OCI-LY7 (cell line): Measurements from ENCODE around the gene ARL6IP6. TPM values are rescaled to one million over a fixed set of nuclear protein-coding genes. Genes with fewer than 3 reads are reported as not detected.

ENCODE experiments used
- BruUV-seq: library from RNA; stranded (reverse); fragments of 400-500 nt; replicated peaks from 2 replicates; lab custom pipeline; 2021; lab: Mats Ljungman, UMichigan
- CTCF ChIA-PET: fragments of 300-600 bp; sonication (Branson Sonifier 250); formaldehyde crosslinking; loops from one replicate; lab custom pipeline; 2022; ENCODE audit warnings: antibody characterized with exemption; ENCODE audit not compliant: unreplicated experiment; lab: Charles Lee
- POLR2A ChIA-PET: fragments of 300-600 bp; sonication (Branson Sonifier 250); formaldehyde crosslinking; loops from one replicate; lab custom pipeline; 2022; ENCODE audit warnings: antibody characterized with exemption; lab: Charles Lee
- DNase-seq: peaks from one replicate; pipeline ENCODE4 v3.0.0-alpha.2; 2015; ENCODE audit warnings: low spot score
- H2AFZ ChIP-seq: fragments of 200-600 bp; sonication (generic), shearing (Covaris generic); 2 replicates; pipeline ENCODE4 v1.6.1; 2014; ENCODE audit warnings: mild to moderate bottlenecking, antibody characterized with exemption, low read length, moderate library complexity
- H3K27ac ChIP-seq: fragments of 200-600 bp; sonication (generic); 2 replicates; pipeline ENCODE4 v1.5.1; 2014; ENCODE audit warnings: mixed run types, low read depth, mild to moderate bottlenecking, moderate library complexity, low read length, inconsistent platforms; ENCODE audit not compliant: poor library complexity, severe bottlenecking
- H3K36me3 ChIP-seq: fragments of 200-600 bp; sonication (generic); 2 replicates; pipeline ENCODE4 v1.6.1; 2014; ENCODE audit warnings: mild to moderate bottlenecking, antibody characterized with exemption, low read length, moderate library complexity, mixed read lengths; ENCODE audit not compliant: insufficient read depth
- H3K4me1 ChIP-seq: fragments of 200-600 bp; sonication (generic); 2 replicates; pipeline ENCODE4 v1.5.1; 2014; ENCODE audit warnings: mild to moderate bottlenecking, low read length; ENCODE audit not compliant: insufficient read depth, poor library complexity, severe bottlenecking
- H3K4me2 ChIP-seq: fragments of 200-600 bp; sonication (generic); 2 replicates; pipeline ENCODE4 v1.6.1; 2014; ENCODE audit warnings: mild to moderate bottlenecking, low read length
- H3K4me3 ChIP-seq: fragments of 200-600 bp; sonication (generic); 2 replicates; pipeline ENCODE4 v1.5.1; 2014; ENCODE audit warnings: mild to moderate bottlenecking, low read depth, low read length; ENCODE audit not compliant: poor library complexity, severe bottlenecking
- H3K79me2 ChIP-seq: fragments of 200-600 bp; sonication (generic); 2 replicates; pipeline ENCODE4 v1.6.1; 2016; ENCODE audit warnings: low read depth, mild to moderate bottlenecking, low read length, moderate library complexity, mixed read lengths; ENCODE audit not compliant: insufficient read depth
- H3K9me2 ChIP-seq: fragments of 200-600 bp; sonication (generic); 2 replicates; pipeline ENCODE4 v1.6.1; 2016; ENCODE audit warnings: mild to moderate bottlenecking, low read length, mixed read lengths; ENCODE audit not compliant: insufficient read depth
- H3K9me3 ChIP-seq: fragments of 200-600 bp; sonication (generic); 2 replicates; pipeline ENCODE4 v1.6.1; 2014; ENCODE audit warnings: mild to moderate bottlenecking, mixed run types, low read length, mixed read lengths
- H4K20me1 ChIP-seq: fragments of 200-600 bp; sonication (generic); 2 replicates; pipeline ENCODE4 v1.6.1; 2014; ENCODE audit warnings: mild to moderate bottlenecking, antibody characterized with exemption, low read length, moderate library complexity, mixed read lengths; ENCODE audit not compliant: insufficient read depth
- CTCF ChIP-seq: fragments of 200-600 bp; sonication (generic); conservative IDR thresholded peaks from 2 replicates; pipeline ENCODE4 v1.5.1; 2014; ENCODE audit warnings: mild to moderate bottlenecking, antibody characterized with exemption, low read length, moderate library complexity, mixed read lengths
- EZH2phosphoT487 ChIP-seq: fragments of 200-600 bp; sonication (generic); IDR thresholded peaks from 2 replicates; pipeline ENCODE4 v1.6.1; 2018; ENCODE audit warnings: low read depth, borderline replicate concordance, mild to moderate bottlenecking, mixed run types, antibody characterized with exemption, low read length, moderate library complexity, mixed read lengths
- intact Hi-C: fragments of 100-400 bp; cut with micrococcal nuclease; formaldehyde crosslinking; loops from one replicate; pipeline ENCODE4 v1.10.0; 2022; ENCODE audit not compliant: unreplicated experiment
- total RNA-seq, 2 experiments: library from RNA; depleted of rRNA in 1 of 2; stranded (reverse); fragments of >200 nt in 1 of 2; shearing (Covaris generic) in 1 of 2; gene quantifications; 2 replicates each; pipeline ENCODE4 v1.2.3, GENCODE V29; 2014 to 2022

The ARL6IP6 gene
- total RNA-seq, 2 experiments from 2014 or later: 34.6 to 61.8 TPM

GRCh38 chr2:152676461-152676860 is 42.0 kb upstream of the ARL6IP6 start:
- no peak overlapping the region for H2AFZ ChIP-seq
- no peak overlapping the region for H3K27ac ChIP-seq
- no peaks in the 10 kb centered on the region for H3K9me3 ChIP-seq
- TF ChIP-seq CTCF (no peak), EZH2phosphoT487 (no peak)
- no TSS peak for BruUV-seq
- no peaks in the 10 kb centered on the region for H3K9me2 ChIP-seq
- peaks cover 11% of the 10 kb centered on the region; the same call in 1 of the 2 replicates for H4K20me1 ChIP-seq
- H3K4me1 ChIP-seq: no peaks in the 10 kb centered on the region
- no peak for DNase-seq
- peaks cover 15% of the 10 kb centered on the region for H3K79me2 ChIP-seq
- POLR2A ChIA-PET: interaction anchor here (0.6 to 1.9 kb wide), 4 partner anchors 10 to 898 kb away, joined by 3 to 5 read pairs (median 3); no protein-coding TSS in a partner anchor
- CTCF ChIA-PET: no interaction called here
- peaks cover 99% of the 10 kb centered on the region for H3K36me3 ChIP-seq
- intact Hi-C loops: no loop called here
- no peak overlapping the region for H3K4me3 ChIP-seq
- no peak overlapping the region for H3K4me2 ChIP-seq

- ChIA-PET POLR2A (interaction anchor here (1.6 to 1.9 kb wide), 2 partner anchors 13 to 26 kb away, joined by 5 to 9 read pairs; no protein-coding TSS in a partner anchor), CTCF (no interaction called here)
- no peak overlapping the region for H3K27ac ChIP-seq
- peaks cover 99% of the 10 kb centered on the region for H3K36me3 ChIP-seq
- H3K9me2 ChIP-seq: no peaks in the 10 kb centered on the region
- no peak overlapping the region for H2AFZ ChIP-seq
- TF ChIP-seq CTCF (no peak), EZH2phosphoT487 (no peak)
- H3K4me1 ChIP-seq: no peaks in the 10 kb centered on the region
- intact Hi-C loops: no loop called here
- BruUV-seq: no TSS peak
- H4K20me1 ChIP-seq: peaks cover 19% of the 10 kb centered on the region; the same call in 1 of the 2 replicates
- no peak for DNase-seq
- no peak overlapping the region for H3K4me3 ChIP-seq
- no peaks in the 10 kb centered on the region for H3K9me3 ChIP-seq
- H3K79me2 ChIP-seq: peaks cover 29% of the 10 kb centered on the region; the same call in 1 of the 2 replicates
- no peak overlapping the region for H3K4me2 ChIP-seq
These were observed 39.6 kb upstream of the ARL6IP6 start for GRCh38 chr2:152678808-152679207.

GRCh38 chr2:152682663-152683062 is 35.8 kb upstream of the ARL6IP6 start:
- intact Hi-C loops: no loop called here
- H3K9me3 ChIP-seq: no peaks in the 10 kb centered on the region
- ChIA-PET POLR2A (interaction anchor here (0.7 to 0.9 kb wide), 2 partner anchors 20 to 36 kb away, joined by 3 read pairs; no protein-coding TSS in a partner anchor), CTCF (no interaction called here)
- H3K4me3 ChIP-seq: no peak overlapping the region
- TF ChIP-seq CTCF (no peak), EZH2phosphoT487 (no peak)
- no peak for DNase-seq
- no peaks in the 10 kb centered on the region for H3K4me1 ChIP-seq
- peaks cover 98% of the 10 kb centered on the region for H3K36me3 ChIP-seq
- peaks cover 66% of the 10 kb centered on the region for H3K79me2 ChIP-seq
- H2AFZ ChIP-seq: no peak overlapping the region
- no peaks in the 10 kb centered on the region for H3K9me2 ChIP-seq
- no TSS peak for BruUV-seq
- no peak overlapping the region for H3K4me2 ChIP-seq
- no peak overlapping the region for H3K27ac ChIP-seq
- peaks cover 33% of the 10 kb centered on the region; the same call in 1 of the 2 replicates for H4K20me1 ChIP-seq
